OCI-LY3 (cell line): Measurements from ENCODE around the gene PPP6R2.

Experiments used
- H2AFZ ChIP-seq: fragments of 200-600, 300-600 bp; shearing (Covaris generic); 2 replicates; pipeline ENCODE4 v1.6.0; 2014; ENCODE audit warnings: antibody characterized with exemption, low read depth, low read length
- H3K27ac ChIP-seq: fragments of 200-600, 300-600 bp; sonication (generic); 2 replicates; pipeline ENCODE4 v1.5.1; 2014; ENCODE audit warnings: mild to moderate bottlenecking, low read length, moderate library complexity, mixed read lengths
- H3K27me3 ChIP-seq: fragments of 200-600, 300-600 bp; sonication (generic); 2 replicates; pipeline ENCODE4 v1.6.1; 2014; ENCODE audit warnings: low read depth, low read length, mixed read lengths
- H3K36me3 ChIP-seq: fragments of 200-600, 300-600 bp; sonication (generic); replicated peaks from 2 replicates; pipeline ENCODE3; 2014; ENCODE audit warnings: low read depth, low read length, mixed read lengths
- H3K4me1 ChIP-seq: fragments of 300-600, 200-600 bp; sonication (generic); 2 replicates; pipeline ENCODE4 v1.6.1; 2014; ENCODE audit warnings: low read length, mixed read lengths
- H3K4me2 ChIP-seq: fragments of 200-600, 300-600 bp; sonication (generic); 2 replicates; pipeline ENCODE4 v1.6.1; 2014; ENCODE audit warnings: low read length, mixed read lengths
- H3K4me3 ChIP-seq: fragments of 300-600, 200-600 bp; sonication (generic); 2 replicates; pipeline ENCODE4 v1.5.1; 2014; ENCODE audit warnings: antibody characterized with exemption, mild to moderate bottlenecking, low read length, moderate library complexity
- H3K79me2 ChIP-seq: fragments of 300-600, 200-600 bp; shearing (Covaris generic); 2 replicates; pipeline ENCODE4 v1.6.1; 2014; ENCODE audit warnings: mild to moderate bottlenecking, low read length, mixed read lengths
- H3K9ac ChIP-seq: fragments of 300-600, 200-600 bp; shearing (Covaris generic); 2 replicates; pipeline ENCODE4 v1.6.0; 2014; ENCODE audit warnings: mild to moderate bottlenecking, low read length, moderate library complexity
- H3K9me3 ChIP-seq: fragments of 200-600, 300-600 bp; shearing (Covaris generic); 2 replicates; pipeline ENCODE4 v1.6.1; 2014; ENCODE audit warnings: low read length, mixed read lengths; ENCODE audit not compliant: insufficient read depth
- H4K20me1 ChIP-seq: fragments of 200-600, 300-600 bp; sonication (generic); 2 replicates; pipeline ENCODE4 v1.6.1; 2016; ENCODE audit warnings: low read length, mixed read lengths; ENCODE audit not compliant: insufficient read depth
- CTCF ChIP-seq: fragments of 200-600, 300-600 bp; sonication (generic); IDR thresholded peaks from 2 replicates; pipeline ENCODE4 v1.5.1; 2014; ENCODE audit warnings: antibody characterized with exemption, low read length, low read depth
- EZH2phosphoT487 ChIP-seq: fragments of 200-600 bp; shearing (Covaris generic); IDR thresholded peaks from 2 replicates; pipeline ENCODE4 v1.6.1; 2018; ENCODE audit warnings: antibody characterized with exemption, mixed run types, low read depth

Gene PPP6R2

DNA sequence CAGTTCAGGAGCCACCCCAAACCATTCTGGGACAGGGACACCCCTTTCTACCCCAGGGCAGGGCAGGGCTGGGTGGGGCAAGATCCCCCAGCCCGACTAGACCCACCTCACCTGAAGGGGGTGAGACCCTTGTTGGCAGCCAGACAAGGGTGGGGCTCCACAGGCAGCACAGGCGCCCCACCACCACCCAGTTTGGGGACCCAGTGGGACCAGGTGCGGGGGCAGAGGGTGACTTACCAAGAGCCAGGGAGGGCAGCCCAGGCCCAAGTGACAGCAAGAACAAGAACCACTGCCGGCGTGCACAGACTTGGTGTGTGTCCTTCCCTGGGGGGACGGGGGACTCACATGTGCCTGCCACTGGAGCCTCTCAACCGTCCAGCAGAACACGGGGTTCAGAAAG lies 140.4 kb downstream of the PPP6R2 start:
- H3K4me1 ChIP-seq = peaks cover 6% of the 10 kb centered on the region; the same call in 1 of the 2 replicates
- H3K9me3 ChIP-seq = no peaks in the 10 kb centered on the region
- TF ChIP-seq EZH2phosphoT487 (no peak), CTCF (no peak)
- no peaks in the 10 kb centered on the region for H3K36me3 ChIP-seq
- H4K20me1 ChIP-seq = no peaks in the 10 kb centered on the region
- no peaks in the 10 kb centered on the region for H3K79me2 ChIP-seq
- no peak overlapping the region for H3K4me2 ChIP-seq
- no peak overlapping the region for H3K4me3 ChIP-seq
- H2AFZ ChIP-seq = no peak overlapping the region
- H3K27me3 ChIP-seq = no peaks in the 10 kb centered on the region
- no peak overlapping the region for H3K27ac ChIP-seq
- no peak overlapping the region for H3K9ac ChIP-seq

- Histone ChIP-seq H3K9me3 (no peaks in the 10 kb centered on the region), H3K4me1 (peaks cover 6% of the 10 kb centered on the region; the same call in 1 of the 2 replicates), H2AFZ (no peak overlapping the region), H3K27ac (no peak overlapping the region), H4K20me1 (no peaks in the 10 kb centered on the region), H3K36me3 (no peaks in the 10 kb centered on the region), H3K79me2 (no peaks in the 10 kb centered on the region), H3K4me2 (no peak overlapping the region), H3K27me3 (no peaks in the 10 kb centered on the region), H3K9ac (no peak overlapping the region), H3K4me3 (no peak overlapping the region)
- TF ChIP-seq CTCF (no peak), EZH2phosphoT487 (no peak)
Measured at GRCh38 chr22:50483977-50484853, 141.1 kb downstream of the PPP6R2 start.

DNA sequence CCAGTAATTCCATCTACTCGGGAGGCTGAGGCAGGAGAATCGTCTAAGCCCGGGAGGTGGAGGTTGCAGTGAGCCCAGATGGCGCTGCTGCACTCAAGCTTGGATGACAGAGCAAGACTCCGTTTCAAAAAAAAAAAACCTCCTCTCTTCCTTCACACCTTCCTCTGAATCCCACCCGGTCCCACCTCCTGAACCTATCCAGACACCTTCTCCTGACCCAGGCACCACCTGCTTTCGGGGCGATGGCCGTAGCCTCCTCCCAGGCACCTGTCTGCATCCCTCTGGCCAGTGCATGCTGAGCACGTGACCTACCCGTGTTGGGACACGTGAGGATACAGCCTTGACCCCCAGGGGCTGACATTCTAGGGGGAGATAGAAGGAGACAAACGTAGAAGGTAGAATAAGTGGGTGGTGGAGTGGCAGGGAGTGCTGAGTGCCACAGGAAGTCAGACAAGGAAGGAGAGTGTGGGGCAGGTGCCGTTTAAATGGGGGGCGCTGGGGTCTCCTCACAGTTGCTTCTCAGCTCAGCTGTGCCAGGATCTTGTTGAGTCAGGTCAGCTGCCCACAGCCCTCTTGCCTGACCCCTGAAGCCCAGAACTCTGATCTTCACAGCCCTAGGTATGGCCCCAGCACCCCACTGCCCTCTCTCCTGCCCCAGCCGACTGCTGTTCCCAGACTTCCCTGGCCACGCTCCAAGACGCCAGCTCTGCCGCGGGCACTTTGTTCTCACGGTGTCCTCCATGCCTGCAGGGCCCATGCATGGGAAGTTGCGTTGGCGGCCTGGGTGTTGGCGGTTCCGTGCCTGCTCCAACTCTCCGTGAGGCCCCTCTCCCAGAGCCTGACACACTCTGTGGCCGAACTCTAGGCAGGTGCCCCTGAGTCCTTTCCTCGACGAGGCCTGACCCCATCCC lies 142.3 kb downstream of the PPP6R2 start:
- Histone ChIP-seq H3K9me3 (no peaks in the 10 kb centered on the region), H3K27ac (no peak overlapping the region), H3K4me1 (peaks cover 6% of the 10 kb centered on the region; the same call in 1 of the 2 replicates), H2AFZ (no peak overlapping the region), H3K4me2 (no peak overlapping the region), H3K79me2 (no peaks in the 10 kb centered on the region), H3K27me3 (no peaks in the 10 kb centered on the region), H3K4me3 (no peak overlapping the region), H3K9ac (no peak overlapping the region), H4K20me1 (no peaks in the 10 kb centered on the region), H3K36me3 (no peaks in the 10 kb centered on the region)
- TF ChIP-seq EZH2phosphoT487 (no peak), CTCF (no peak)
